DOHH2 (cell line): Measurements from ENCODE around the gene PCK2.

ENCODE experiments used
- EZH2phosphoT487 ChIP-seq: fragments of 200-600 bp; sonication (generic); IDR thresholded peaks from 2 replicates; pipeline ENCODE4 v1.6.1; 2017; ENCODE audit warnings: borderline replicate concordance, mild to moderate bottlenecking, antibody characterized with exemption, low read length, moderate library complexity, mixed read lengths
- TF ChIP-seq, protein P1 (sequence below): fragments of 200-600 bp; sonication (generic); IDR thresholded peaks from one replicate; pipeline ENCODE4 v1.5.1; 2014; ENCODE audit warnings: antibody characterized with exemption, mild to moderate bottlenecking, low read depth, low read length; ENCODE audit not compliant: poor library complexity, severe bottlenecking

- TF ChIP-seq, protein P1, sequence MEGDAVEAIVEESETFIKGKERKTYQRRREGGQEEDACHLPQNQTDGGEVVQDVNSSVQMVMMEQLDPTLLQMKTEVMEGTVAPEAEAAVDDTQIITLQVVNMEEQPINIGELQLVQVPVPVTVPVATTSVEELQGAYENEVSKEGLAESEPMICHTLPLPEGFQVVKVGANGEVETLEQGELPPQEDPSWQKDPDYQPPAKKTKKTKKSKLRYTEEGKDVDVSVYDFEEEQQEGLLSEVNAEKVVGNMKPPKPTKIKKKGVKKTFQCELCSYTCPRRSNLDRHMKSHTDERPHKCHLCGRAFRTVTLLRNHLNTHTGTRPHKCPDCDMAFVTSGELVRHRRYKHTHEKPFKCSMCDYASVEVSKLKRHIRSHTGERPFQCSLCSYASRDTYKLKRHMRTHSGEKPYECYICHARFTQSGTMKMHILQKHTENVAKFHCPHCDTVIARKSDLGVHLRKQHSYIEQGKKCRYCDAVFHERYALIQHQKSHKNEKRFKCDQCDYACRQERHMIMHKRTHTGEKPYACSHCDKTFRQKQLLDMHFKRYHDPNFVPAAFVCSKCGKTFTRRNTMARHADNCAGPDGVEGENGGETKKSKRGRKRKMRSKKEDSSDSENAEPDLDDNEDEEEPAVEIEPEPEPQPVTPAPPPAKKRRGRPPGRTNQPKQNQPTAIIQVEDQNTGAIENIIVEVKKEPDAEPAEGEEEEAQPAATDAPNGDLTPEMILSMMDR, result no peak
- TF ChIP-seq EZH2phosphoT487, result no peak
These were observed 44.5 kb downstream of the PCK2 start for GRCh38 chr14:24138396-24139271.
